Astrocyte of the spinal cord (primary cell): ENCODE data around the gene MBD6.

Experiments used
- DNase-seq: peaks from one replicate; pipeline ENCODE4 v3.0.0; 2011; ENCODE audit warnings: low read depth, low spot score
- H3K4me3 ChIP-seq: 2 replicates; pipeline ENCODE4 v1.5.1; 2011; ENCODE audit warnings: low read depth, mild to moderate bottlenecking, low read length, moderate library complexity
- CTCF ChIP-seq: IDR thresholded peaks from 2 replicates; pipeline ENCODE4 v1.5.1; 2012; ENCODE audit warnings: low read depth, mild to moderate bottlenecking, low read length, inconsistent platforms
- in situ Hi-C: cut with HindIII; loops from 2 replicates; pipeline ENCODE4 v1.10.0; 2017; ENCODE audit warnings: low sequenced_read_pairs

MBD6 gene

GRCh38 chr12:57522011-57522886 is at the start of gene MBD6:
TSS of gene MBD6 (plus strand) at chr12:57522824. CDS start at chr12:57524304, 1,480 bp downstream.
- peak; percentile 96 for DNase-seq
- TF ChIP-seq CTCF: no peak
- peak within 1 kb of the TSS; percentile 85 for H3K4me3 ChIP-seq
- in situ Hi-C loops: no loop called here

- DNase-seq: no peak
- in situ Hi-C loops: no loop called here
- no peak overlapping the region for H3K4me3 ChIP-seq
- TF ChIP-seq CTCF: no peak
These were observed 49.2 kb upstream of the MBD6 start for GRCh38 chr12:57473392-57473791.

DNA sequence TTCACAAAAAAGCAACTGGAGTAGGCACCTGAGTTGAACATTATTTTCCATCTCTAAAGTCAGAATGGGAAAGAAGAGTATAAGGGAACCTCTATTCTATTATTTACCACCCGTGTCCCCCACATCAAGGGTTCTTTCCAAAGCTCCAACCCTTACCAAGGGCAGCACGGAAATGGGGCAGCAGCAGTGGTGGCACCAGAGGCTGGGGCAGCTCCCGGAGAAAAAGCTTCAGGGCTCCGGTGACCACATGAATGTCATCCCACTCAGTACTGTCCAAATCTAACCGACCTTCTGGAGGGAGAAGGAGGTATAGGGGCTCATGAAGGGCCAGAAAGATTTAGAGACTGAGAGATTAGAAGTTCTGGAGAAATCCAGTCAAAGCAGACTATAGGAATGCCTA is 48.7 kb upstream of the MBD6 start:
- no peak overlapping the region for H3K4me3 ChIP-seq
- no peak for TF ChIP-seq CTCF
- in situ Hi-C loops: no loop called here
- DNase-seq: no peak

DNA sequence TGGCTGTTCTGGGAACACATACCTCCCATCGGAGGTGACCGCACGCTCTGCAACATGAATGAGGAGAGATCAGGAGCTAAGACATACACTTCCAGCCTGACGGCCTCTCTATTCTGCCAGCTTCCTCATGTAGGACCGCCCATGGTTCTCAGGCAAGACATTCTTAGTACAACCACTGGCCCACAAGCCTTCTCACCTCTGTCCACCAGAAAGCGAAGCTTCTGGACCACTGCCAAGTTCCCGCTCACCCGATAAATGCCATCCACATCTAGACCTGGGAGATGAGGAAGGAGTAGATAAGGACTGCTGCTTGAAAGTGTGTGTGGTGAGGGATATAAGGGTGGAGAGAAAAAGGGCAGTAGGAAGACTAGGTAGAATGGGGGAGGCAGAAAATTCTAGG is 48.2 kb upstream of the MBD6 start:
- no peak overlapping the region for H3K4me3 ChIP-seq
- no peak for DNase-seq
- in situ Hi-C loops: no loop called here
- TF ChIP-seq CTCF: no peak

GRCh38 chr12:57474862-57475261 is 47.8 kb upstream of the MBD6 start:
- no peak for DNase-seq
- TF ChIP-seq CTCF: no peak
- no peak overlapping the region for H3K4me3 ChIP-seq
- in situ Hi-C loops: no loop called here

GRCh38 chr12:57475271-57476161 is 47.1 kb upstream of the MBD6 start:
- H3K4me3 ChIP-seq: no peak overlapping the region
- no peak for TF ChIP-seq CTCF
- no peak for DNase-seq
- in situ Hi-C loops: no loop called here
